Colon (tissue), 2 donors: Measurements from ENCODE around the gene PDS5B.
"Not testable (repeated sequence)": the region's sequence is repeated elsewhere in the genome, so short reads cannot be mapped to it uniquely, and the experiment has no call there.

Source experiments
- FAIRE-seq: peaks from 2 replicates; lab custom pipeline; 2012; peaks lifted over from hg19 to GRCh38; lab: Jason Lieb, UNC
- donor health status: control.
- donor health status: control.

The PDS5B gene, protein sequence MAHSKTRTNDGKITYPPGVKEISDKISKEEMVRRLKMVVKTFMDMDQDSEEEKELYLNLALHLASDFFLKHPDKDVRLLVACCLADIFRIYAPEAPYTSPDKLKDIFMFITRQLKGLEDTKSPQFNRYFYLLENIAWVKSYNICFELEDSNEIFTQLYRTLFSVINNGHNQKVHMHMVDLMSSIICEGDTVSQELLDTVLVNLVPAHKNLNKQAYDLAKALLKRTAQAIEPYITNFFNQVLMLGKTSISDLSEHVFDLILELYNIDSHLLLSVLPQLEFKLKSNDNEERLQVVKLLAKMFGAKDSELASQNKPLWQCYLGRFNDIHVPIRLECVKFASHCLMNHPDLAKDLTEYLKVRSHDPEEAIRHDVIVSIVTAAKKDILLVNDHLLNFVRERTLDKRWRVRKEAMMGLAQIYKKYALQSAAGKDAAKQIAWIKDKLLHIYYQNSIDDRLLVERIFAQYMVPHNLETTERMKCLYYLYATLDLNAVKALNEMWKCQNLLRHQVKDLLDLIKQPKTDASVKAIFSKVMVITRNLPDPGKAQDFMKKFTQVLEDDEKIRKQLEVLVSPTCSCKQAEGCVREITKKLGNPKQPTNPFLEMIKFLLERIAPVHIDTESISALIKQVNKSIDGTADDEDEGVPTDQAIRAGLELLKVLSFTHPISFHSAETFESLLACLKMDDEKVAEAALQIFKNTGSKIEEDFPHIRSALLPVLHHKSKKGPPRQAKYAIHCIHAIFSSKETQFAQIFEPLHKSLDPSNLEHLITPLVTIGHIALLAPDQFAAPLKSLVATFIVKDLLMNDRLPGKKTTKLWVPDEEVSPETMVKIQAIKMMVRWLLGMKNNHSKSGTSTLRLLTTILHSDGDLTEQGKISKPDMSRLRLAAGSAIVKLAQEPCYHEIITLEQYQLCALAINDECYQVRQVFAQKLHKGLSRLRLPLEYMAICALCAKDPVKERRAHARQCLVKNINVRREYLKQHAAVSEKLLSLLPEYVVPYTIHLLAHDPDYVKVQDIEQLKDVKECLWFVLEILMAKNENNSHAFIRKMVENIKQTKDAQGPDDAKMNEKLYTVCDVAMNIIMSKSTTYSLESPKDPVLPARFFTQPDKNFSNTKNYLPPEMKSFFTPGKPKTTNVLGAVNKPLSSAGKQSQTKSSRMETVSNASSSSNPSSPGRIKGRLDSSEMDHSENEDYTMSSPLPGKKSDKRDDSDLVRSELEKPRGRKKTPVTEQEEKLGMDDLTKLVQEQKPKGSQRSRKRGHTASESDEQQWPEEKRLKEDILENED (N-terminal part only)

DNA sequence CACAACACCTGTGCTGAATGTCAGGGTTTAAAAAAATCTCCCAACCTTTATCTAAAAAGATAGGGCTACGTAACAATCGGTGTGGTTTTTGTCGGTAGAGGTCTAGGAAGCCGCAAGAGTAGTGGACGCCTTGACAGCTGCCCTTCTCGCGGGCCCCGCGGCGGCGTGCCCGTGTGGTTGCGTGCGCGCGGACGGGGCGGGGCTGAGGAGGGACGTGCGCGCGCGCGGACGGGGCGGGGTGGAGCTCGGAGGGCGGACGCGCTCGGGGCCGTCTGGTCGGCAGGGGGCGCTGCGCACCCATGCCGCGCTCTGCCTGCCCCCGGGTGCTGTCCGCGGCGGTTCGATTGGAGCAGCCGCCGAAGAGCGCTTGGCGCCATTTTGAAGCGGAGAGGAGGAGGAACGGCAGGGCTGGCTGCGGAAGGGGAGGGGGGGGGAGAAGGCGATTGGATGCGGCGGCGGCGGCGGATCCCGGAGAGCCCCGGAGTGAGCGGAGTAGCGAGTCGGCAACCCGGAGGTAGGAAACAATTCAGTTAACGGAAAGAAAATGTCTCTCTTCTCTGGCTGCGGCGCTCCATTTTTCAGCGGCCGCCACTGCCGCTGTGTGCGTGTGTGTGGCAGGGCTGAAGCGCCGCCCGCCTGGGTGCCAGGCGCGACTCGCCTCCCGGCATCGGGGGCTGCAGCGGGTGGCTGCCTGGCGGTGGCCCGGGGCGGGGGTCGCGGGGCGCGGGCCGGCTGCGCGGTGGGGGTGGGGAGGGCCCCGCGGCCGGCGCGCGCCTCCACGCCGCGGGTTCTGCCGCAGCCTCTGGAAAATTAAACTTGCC lies at the start of gene PDS5B:
Gene PDS5B (plus strand): TSS at position 373 of the 821 bp plus-strand sequence. CDS start 62,321 bp downstream, outside the sequence.
- no peak for FAIRE-seq

DNA sequence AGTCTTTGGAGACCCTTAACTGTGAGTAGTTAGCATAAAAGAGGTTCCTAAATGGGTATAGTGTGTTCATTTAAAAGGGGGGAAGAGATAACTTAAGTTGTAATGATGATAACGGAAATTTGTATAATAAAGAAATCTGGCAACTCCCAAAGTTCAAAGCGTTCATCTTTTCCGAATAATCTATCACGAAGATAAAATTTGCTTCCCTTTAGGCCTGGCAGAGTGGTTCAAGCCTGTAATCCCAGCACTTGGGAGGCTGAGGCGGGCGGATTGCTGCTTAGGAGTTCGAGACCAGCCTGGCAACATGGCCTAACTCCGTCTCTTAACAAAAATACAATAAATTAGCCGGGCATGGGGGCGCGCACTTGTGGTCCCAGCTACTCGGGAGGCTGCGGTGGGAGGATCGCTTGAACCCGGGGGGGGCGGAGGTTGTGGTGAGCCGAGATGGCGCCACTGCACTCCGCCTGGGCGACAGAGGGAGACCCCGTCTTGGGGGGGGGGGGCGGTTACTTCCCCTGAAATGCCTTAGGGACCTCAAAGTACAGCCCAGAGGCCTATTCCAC lies 48.6 kb upstream of the PDS5B start:
- FAIRE-seq: no peak

DNA sequence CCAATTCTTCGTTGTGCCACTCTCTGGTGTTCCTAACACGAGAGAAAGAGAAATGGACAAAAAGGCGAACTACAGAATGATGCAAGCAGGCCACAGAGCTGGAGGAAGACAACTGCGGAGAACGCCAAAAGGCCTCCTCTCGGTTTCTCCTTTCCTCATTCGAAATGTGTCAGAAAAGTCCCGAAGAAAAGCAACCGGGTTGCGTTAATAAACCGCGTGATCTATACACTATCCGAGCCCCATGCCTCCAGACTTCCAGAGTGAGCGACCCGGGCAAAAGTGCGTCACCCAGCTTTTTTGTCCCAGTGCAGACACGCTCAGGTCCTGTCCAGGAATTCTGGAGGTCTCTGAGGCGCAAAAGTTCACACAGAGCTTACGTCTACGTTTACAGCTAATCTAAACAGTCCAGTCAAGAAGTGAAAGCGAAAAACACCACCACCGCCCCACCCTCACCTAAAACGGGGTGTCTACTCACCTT lies 48.1 kb upstream of the PDS5B start:
- FAIRE-seq: no peak

DNA sequence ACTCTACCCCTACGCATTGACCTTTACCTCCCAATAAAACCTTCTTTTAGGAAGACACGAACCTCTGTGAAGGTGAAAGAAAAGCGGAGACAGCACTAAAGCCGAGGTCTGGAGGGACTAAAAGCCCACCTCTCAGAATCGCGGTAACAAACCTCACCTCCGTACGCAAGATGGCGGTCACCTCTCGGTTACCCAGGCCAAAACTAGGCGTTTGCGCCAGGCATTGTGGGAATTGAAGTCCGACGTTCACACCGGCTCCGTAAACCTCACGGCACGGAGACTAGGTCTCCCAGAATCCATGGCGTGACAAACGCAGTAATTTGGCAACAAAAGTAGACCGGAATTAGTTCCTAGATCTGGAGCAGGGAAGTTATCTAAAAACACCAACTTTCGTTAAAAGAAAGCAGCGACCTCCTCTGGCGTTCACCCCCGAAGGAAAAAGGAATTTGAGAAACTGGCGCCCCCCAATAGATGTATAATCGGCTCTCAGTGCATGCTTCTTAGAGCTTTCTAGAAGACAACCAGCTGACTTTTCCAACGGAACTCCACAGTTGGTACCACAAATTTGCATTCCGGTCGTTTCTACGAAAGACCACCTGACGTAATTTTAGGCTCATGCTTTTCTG lies 47.5 kb upstream of the PDS5B start, which contains the start of gene N4BP2L2:
Gene N4BP2L2 (minus strand): TSS at position 175 of the 626 bp plus-strand sequence. CDS start 1,768 bp downstream, outside the sequence.
- peak; percentile 81 for FAIRE-seq

- no peak for FAIRE-seq
Observed at GRCh38 chr13:32542221-32542620, 44.0 kb upstream of the PDS5B start.

- no peak for FAIRE-seq
Observed at GRCh38 chr13:32545083-32545482, 41.2 kb upstream of the PDS5B start.

DNA sequence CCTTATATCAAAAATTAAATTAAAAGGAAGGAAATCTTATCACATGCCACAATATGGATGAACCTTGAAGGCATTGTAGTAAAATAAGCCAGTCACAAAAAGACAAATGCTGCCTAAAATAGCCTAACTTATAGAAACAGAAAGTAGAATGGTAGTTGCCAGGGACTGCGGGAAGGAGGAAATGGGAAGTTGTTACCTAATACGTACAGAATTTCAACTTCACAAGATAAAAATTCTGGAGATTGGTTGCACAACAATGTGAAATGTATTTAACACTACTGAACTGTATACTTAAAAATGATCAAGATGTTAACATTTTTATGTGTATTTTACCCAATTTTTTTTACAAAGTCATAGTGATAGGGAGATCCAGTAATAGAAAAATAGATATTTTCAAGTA lies 37.4 kb upstream of the PDS5B start:
- FAIRE-seq: peak; percentile 10

GRCh38 chr13:32549788-32550187 lies 36.5 kb upstream of the PDS5B start:
- no peak for FAIRE-seq

GRCh38 chr13:32553720-32554119 lies 32.5 kb upstream of the PDS5B start:
- FAIRE-seq: no peak

- FAIRE-seq: no peak
Observed at GRCh38 chr13:32555613-32556012, 30.6 kb upstream of the PDS5B start.

DNA sequence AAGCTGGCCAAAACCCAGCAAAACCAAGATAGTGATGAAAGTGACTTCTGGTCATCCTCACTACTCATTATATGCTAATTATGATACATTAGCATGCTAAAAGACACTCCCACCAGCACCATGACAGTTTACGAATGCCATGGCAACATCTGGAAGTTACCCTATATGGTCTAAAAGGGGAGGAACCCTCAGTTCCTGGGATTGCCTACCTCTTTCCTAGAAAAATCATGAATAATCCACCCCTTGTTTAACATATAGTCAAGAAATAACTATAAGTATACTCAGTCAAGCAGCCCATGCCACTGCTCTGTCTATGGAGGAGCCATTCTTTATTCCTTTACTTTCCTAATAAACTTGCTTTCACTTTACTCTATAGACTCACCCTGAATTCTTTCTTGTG lies 25.4 kb upstream of the PDS5B start:
- not testable (repeated sequence) for FAIRE-seq

DNA sequence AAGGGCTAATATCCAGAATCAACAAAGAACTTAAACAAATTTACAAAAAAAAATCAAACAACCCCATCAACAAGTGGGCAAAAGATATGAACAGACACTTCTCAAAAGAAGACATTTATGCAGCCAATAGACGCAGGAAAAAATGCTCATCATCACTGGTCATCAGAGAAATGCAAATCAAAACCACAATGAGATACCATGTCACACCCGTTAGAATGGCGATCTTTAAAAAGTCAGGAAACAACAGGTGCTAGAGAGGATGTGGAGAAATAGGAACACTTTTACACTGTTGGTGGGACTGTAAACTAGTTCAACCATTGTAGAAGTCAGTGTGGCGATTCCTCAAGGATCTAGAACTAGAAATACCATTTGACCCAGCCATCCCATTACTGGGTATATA lies 10.6 kb upstream of the PDS5B start:
- not testable (repeated sequence) for FAIRE-seq

- FAIRE-seq: no peak
Observed at GRCh38 chr13:32577032-32577431, 9.2 kb upstream of the PDS5B start.

DNA sequence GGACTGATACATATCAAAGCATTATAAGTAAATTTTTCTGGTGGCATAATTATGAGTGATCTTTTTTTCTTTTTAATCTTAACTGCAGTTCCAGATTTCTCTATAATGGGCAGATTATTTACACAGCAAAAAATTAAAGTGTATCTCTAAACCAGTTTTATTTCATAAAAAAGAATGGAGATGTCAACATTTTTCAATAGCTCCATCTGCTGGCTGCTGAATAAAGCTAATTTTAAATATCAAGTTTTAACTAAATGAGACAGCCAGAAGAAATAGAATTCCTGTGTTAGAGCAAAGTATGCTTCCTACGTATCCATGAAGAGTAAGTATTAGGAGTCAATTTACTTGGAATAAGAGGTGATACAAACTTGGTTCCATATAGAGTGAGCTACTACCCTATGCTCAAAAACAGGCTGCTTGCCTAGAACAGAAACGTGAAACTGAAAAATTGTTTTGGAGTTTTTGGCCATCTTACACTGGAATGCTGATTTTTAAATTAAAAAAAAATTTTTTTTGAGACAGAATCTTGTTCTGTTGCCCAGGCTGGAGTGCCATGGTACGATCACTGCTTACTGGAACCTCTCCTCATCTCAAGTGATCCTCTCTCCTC lies 5.0 kb upstream of the PDS5B start:
- FAIRE-seq: peak; percentile 14

DNA sequence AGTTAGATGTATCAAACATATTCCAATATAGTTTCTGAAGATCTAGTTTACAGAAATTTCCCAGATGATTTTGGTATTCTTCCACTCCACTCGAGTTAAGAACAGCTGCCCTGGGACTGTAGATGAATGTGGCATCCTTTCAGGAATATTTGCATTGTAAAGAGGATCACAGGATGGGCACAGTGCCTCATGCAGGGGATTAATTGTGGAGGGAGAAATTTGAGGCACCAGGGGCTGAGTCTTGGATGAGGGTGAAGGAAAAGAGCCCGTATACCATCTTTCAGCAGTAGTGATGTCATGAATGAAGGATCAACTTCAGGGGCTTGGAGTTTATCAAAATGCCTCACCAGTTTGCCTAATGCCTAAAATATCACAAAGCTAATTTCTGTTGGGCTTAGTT lies 4.0 kb upstream of the PDS5B start:
- FAIRE-seq: no peak

DNA sequence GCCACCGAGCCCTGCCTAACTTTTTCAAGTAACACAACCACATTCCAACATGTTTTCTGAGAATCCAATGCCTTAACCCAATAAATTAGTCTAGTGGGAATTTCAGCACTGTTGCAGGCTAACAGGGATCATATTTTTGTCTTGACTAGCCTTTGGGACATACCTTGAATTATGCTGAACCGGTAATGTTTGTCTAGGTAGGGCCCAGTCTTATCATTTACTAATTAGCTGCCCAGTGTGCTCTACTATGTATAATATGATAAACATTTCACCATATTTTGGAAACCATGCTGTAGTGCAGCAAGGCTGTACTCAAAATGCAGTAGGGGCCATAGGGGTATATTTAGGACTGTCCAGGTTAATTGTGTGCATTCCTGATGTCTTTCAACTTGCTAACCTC lies 3.3 kb upstream of the PDS5B start:
- no peak for FAIRE-seq

DNA sequence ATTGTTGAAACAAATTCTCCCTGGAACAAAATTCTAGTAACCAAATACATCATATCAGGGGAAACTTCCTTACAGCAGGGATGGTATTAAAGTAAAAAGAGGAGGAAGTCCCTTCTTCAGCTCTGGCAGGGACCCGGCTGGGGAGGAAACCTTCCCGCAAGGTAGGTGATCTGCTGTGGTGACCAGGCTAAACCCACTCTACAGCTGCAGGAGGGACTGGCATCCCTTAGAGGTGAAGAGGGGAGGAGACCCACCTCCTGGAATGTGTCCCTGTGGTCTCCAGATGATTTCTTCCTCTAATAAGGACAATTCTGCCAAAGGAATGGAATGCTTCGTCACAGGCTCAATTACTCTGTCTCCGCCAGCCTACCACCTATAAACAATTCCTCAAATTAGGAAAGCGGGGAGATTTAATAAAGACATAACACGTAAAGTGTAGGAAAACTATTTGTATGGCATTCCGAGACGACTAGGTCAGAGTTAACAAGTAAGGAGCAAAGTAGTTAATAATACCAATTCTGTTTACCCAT lies 637 bp upstream of the PDS5B start:
- peak; percentile 10 for FAIRE-seq

DNA sequence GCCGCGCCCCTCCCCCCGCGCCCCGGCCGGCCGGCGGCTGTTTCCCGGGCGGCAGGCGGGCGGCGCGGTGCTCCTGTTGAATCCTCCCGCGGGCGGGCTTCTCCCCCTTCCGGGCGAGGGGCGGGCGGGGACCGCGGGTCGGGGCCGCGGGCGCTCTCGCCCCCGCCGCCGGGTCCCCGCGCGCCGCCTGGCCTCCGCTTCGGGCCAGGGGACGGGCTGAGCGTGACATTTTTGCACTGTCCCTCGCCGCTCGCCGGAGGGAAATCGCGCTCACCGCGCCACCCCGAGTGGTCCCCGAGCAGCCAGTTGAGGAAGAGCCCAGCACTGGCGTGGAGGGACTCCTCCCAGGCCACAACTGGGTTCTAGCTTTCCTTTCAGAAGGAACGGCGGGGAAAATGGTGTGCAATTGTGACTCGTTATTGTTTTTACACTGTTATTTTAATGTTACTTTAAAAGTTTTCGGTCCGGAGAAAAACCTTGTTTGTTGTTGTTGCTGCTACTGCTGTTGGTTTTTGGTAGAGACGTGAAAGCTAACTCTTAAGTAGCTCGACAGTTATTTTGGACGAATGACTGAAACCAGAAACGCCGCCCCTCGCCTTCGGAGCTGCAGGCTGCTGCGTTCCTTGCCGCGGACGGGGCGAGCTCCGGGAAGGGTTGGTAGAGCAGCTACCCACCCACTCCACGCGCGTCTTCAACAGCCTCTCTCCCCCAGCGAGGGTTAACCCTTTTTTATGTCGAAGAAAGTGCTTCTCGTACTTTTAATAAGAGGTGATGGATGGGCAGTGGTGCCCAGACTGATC lies 959 bp downstream of the PDS5B start:
- no peak for FAIRE-seq

DNA sequence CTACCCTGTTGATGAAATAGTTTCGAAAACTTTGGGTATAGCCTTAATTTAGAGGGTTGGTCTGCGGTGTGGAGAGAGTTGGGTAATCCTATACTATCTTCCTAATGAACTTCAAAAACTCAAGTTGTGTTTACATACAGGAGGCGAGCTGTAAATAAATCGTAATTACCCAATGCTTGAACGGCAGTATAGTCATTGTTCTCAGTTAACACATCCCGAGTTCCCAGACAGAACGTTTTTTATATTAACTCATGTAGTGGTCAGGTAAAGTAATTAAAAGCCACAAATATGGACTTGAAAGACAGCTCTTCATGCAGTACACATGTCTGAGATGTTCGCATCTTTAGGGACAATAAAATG lies 1.5 kb downstream of the PDS5B start:
- no peak for FAIRE-seq
